Mesenchymal stem cell (in vitro differentiated cells and primary cell): ENCODE results near the gene GRIK4.
A peak's percentile ranks its signal among the peaks of the same experiment; 100 is the strongest.

Source experiments
- DNase-seq: peaks from one replicate; pipeline ENCODE4 v3.0.0-alpha.2; 2013
- H2AFZ ChIP-seq: one replicate; pipeline ENCODE4 v1.6.1; 2013; ENCODE audit warnings: low read depth, mild to moderate bottlenecking, control low read depth, inconsistent platforms, low read length, moderate library complexity
- H2AK5ac ChIP-seq: 2 replicates; pipeline ENCODE4 v1.6.1; 2013; ENCODE audit warnings: low read length, moderate library complexity, mild to moderate bottlenecking, inconsistent platforms; ENCODE audit not compliant: severe bottlenecking
- H2BK120ac ChIP-seq: one replicate; pipeline ENCODE4 v1.6.1; 2013; ENCODE audit warnings: low read depth, mild to moderate bottlenecking, inconsistent platforms, low read length, moderate library complexity
- H2BK12ac ChIP-seq, 2 experiments: one replicate each; pipeline ENCODE4 v1.6.1; 2013; ENCODE audit warnings: inconsistent platforms in 2 of 2, low read length in 2 of 2, mild to moderate bottlenecking in 2 of 2, moderate library complexity in 2 of 2, control low read depth in 1 of 2
- H2BK15ac ChIP-seq: one replicate; pipeline ENCODE4 v1.6.1; 2013; ENCODE audit warnings: mild to moderate bottlenecking, low read depth, inconsistent platforms; ENCODE audit not compliant: poor library complexity, severe bottlenecking
- H2BK5ac ChIP-seq: 2 replicates; pipeline ENCODE4 v1.6.1; 2013; ENCODE audit warnings: low read depth, mild to moderate bottlenecking, low read length, control low read depth, inconsistent platforms; ENCODE audit not compliant: poor library complexity, severe bottlenecking
- H3K14ac ChIP-seq, 2 experiments: one replicate each; pipeline ENCODE4 v1.6.1; 2013; ENCODE audit warnings: inconsistent platforms in 2 of 2, low read length in 2 of 2, control low read depth in 1 of 2, mild to moderate bottlenecking in 1 of 2, moderate library complexity in 1 of 2
- H3K18ac ChIP-seq, 2 experiments: one replicate each; pipeline ENCODE4 v1.6.1; 2013; ENCODE audit warnings: inconsistent platforms in 2 of 2, low read length in 2 of 2, control low read depth in 1 of 2, low read depth in 1 of 2, mild to moderate bottlenecking in 1 of 2
- H3K23ac ChIP-seq, 2 experiments: one replicate each; pipeline ENCODE4 v1.6.1; 2013; ENCODE audit warnings: inconsistent platforms in 2 of 2, low read length in 2 of 2, mild to moderate bottlenecking in 2 of 2, moderate library complexity in 2 of 2, control low read depth in 1 of 2
- H3K27ac ChIP-seq: 2 replicates; pipeline ENCODE4 v1.5.1; 2013; ENCODE audit warnings: mild to moderate bottlenecking, moderate library complexity, low read length, control low read depth, inconsistent platforms; ENCODE audit not compliant: poor library complexity, severe bottlenecking
- H3K27me3 ChIP-seq, 2 experiments: 2 replicates each; pipeline versions ENCODE4 v1.6.1 to v1.7.0; 2013; ENCODE audit warnings: low read length in 2 of 2, mild to moderate bottlenecking in 2 of 2, moderate library complexity in 2 of 2, control low read depth in 1 of 2, inconsistent platforms in 1 of 2; ENCODE audit not compliant: control insufficient read depth in 1 of 2, insufficient read depth in 1 of 2
- H3K36me3 ChIP-seq, 2 experiments: 2 replicates each; pipeline versions ENCODE4 v1.6.1 to v1.7.0; 2013; ENCODE audit warnings: low read length in 2 of 2, control low read depth in 1 of 2, inconsistent platforms in 1 of 2, low read depth in 1 of 2, mild to moderate bottlenecking in 1 of 2; ENCODE audit not compliant: insufficient read depth in 2 of 2, control insufficient read depth in 1 of 2
- H3K4ac ChIP-seq, 2 experiments: one replicate each; pipeline ENCODE4 v1.6.1; 2013; ENCODE audit warnings: inconsistent platforms in 2 of 2, low read length in 2 of 2, mild to moderate bottlenecking in 2 of 2, moderate library complexity in 2 of 2, control low read depth in 1 of 2, low read depth in 1 of 2
- H3K4me1 ChIP-seq: 2 replicates; pipeline ENCODE4 v1.6.1; 2013; ENCODE audit warnings: low read depth, low read length, control low read depth; ENCODE audit not compliant: control insufficient read depth, insufficient read depth
- H3K4me2 ChIP-seq: 2 replicates; pipeline ENCODE4 v1.6.1; 2013; ENCODE audit warnings: low read length, mild to moderate bottlenecking, inconsistent platforms; ENCODE audit not compliant: poor library complexity, severe bottlenecking
- H3K4me3 ChIP-seq, 2 experiments: 2 replicates each; pipeline versions ENCODE4 v1.5.1 to v1.7.0; 2013; ENCODE audit warnings: low read length in 2 of 2, mild to moderate bottlenecking in 2 of 2, control low read depth in 1 of 2, low read depth in 1 of 2; ENCODE audit not compliant: insufficient read depth in 1 of 2
- H3K79me1 ChIP-seq: replicated peaks from 2 replicates; pipeline ENCODE4 v1.6.1; 2013; ENCODE audit warnings: mild to moderate bottlenecking, control low read depth, low read length, inconsistent platforms; ENCODE audit not compliant: poor library complexity, severe bottlenecking
- H3K9ac ChIP-seq: 2 replicates; pipeline ENCODE4 v1.7.0; 2013; ENCODE audit warnings: mild to moderate bottlenecking, low read length, moderate library complexity
- H3K9me3 ChIP-seq: 2 replicates; pipeline ENCODE4 v1.7.0; 2013; ENCODE audit warnings: mild to moderate bottlenecking, low read length; ENCODE audit not compliant: control insufficient read depth
- H4K8ac ChIP-seq: one replicate; pipeline ENCODE4 v1.6.1; 2013; ENCODE audit warnings: inconsistent platforms, mild to moderate bottlenecking, low read length, moderate library complexity
- H4K91ac ChIP-seq: one replicate; pipeline ENCODE4 v1.6.1; 2013; ENCODE audit warnings: mild to moderate bottlenecking, low read length, inconsistent platforms
- WGBS: methylation state at CpG from one replicate; pipeline ENCODE4 v1.1.7; 2013; ENCODE audit warnings: mixed read lengths; 5-methylcytosine and 5-hydroxymethylcytosine counted together

GRIK4 gene

DNA sequence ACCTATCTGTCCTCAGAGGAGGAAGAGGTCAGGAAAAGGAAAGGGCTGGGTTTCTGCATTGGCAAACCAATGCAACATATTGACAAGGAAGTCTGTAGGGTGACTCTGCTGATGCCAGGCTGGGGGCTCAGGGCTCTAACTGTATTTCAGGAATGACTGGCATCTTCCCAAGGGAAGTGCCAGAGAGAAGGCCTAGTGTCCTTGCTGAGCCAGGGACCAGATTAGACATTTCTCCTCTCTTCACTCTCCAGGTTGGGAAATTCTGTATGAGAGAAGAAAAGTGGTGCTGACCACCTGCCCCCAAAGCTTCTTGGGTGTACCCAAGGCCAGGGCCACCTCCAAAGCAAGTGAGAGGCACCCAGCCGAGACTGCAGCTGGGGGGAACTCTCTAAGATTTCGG, 27.2 kb downstream of the GRIK4 start:
- no peak overlapping the region for H2BK15ac ChIP-seq
- no peak overlapping the region for H2BK5ac ChIP-seq
- H3K36me3 ChIP-seq: no peaks in the 10 kb centered on the region
- no peak overlapping the region for H3K4me3 ChIP-seq
- no peak overlapping the region for H2BK12ac ChIP-seq
- H3K4me1 ChIP-seq: peaks cover 7% of the 10 kb centered on the region
- no peaks in the 10 kb centered on the region for H3K79me1 ChIP-seq
- H3K27me3 ChIP-seq: peaks cover 0 to 16% of the 10 kb centered on the region in 2 experiments
- no peak overlapping the region for H4K8ac ChIP-seq
- H2AK5ac ChIP-seq: no peak overlapping the region
- H3K23ac ChIP-seq: no peak overlapping the region
- H3K4me2 ChIP-seq: no peak overlapping the region
- H3K9me3 ChIP-seq: peaks cover 11% of the 10 kb centered on the region
- H4K91ac ChIP-seq: no peak overlapping the region
- DNase-seq: no peak
- H3K9ac ChIP-seq: no peak overlapping the region
- no peak overlapping the region for H3K18ac ChIP-seq
- no peak overlapping the region for H3K27ac ChIP-seq
- H3K14ac ChIP-seq: no peak overlapping the region
- WGBS: 71% methylated on average over 2 of the region's 2 CpGs
- H3K4ac ChIP-seq: no peak overlapping the region
- no peak overlapping the region for H2AFZ ChIP-seq
- no peak overlapping the region for H2BK120ac ChIP-seq

DNA sequence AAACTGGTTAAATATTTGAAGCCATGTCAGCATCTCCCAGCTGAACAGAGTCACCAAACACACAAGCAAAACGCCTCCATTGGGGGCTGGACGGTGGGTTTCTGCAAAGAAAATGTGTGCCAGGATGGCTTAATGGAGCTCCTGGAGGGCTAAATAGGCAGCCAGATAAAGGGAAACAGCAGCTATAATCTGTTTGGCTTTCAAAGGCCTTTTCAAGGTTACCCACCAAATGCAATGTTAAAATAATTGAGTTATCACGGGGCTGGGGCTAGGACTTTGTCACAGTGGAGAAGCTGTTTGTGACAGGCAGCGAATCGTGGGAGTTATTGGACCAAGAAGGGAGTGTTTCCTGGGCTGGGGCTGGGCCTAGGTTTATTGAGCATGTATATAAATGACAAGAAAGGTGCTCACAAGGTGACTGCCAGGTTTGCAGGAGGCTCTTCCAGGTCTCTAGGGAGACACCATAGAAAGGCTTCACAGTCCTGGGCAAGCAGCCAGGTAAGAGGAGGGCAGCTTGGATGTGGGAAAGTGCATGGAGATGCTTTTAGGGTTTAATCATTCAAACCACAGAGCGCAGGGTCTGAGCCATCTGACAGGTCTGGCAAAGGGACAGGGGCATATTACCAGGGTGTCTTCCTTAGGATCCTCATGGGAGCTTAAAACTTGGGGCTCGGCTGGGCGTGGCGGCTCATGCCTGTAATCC, 28.3 kb downstream of the GRIK4 start:
- H3K23ac ChIP-seq: no peak overlapping the region
- no peak overlapping the region for H2AFZ ChIP-seq
- H3K4me2 ChIP-seq: no peak overlapping the region

DNA sequence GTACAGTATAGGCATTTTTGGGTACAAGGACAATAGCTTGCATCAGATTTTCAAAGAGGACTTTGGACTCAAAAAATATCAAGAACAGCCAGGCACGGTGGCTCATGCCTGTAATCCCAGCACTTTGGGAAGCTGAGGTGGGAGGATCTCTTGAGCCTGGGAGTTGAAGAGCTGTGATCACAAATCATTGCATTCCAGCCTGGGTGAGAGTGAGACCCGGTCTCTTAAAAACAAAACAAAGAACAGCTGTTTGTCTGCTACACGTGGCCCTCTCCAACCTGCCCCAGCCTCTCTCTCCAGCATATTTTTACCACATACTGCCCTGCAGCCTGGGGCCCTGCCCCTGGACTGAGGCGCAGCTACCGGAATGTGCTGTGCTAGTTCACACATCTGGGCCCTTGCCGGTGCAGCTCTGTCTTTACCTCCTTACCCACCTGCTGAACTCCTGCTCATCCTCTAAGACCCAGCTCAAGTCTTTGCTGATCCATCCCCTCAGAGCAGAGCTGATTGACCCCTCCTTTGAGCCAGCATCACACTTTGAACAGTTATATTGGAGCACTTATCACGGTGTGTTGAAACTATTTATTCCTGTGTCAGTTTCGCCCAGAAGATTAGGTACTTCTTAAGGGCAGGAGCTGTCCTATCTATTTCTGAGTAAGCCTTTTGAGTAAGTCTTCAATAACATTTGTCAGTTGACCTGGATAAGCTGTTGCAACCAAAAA, 29.4 kb downstream of the GRIK4 start:
- H3K36me3 ChIP-seq: no peaks in the 10 kb centered on the region

More for the DNA sequence above, 28.3 kb downstream of the GRIK4 start:
- Histone ChIP-seq H3K18ac (no peak overlapping the region), H3K4me3 (no peak overlapping the region), H3K4me1 (peaks cover 8% of the 10 kb centered on the region), H3K9ac (no peak overlapping the region), H3K27ac (no peak overlapping the region), H3K9me3 (peaks cover 11% of the 10 kb centered on the region), H4K8ac (no peak overlapping the region), H3K27me3 (peaks cover 0 to 10% of the 10 kb centered on the region in 2 experiments), H2AK5ac (no peak overlapping the region), H2BK120ac (no peak overlapping the region), H3K36me3 (no peaks in the 10 kb centered on the region), H2BK12ac (no peak overlapping the region), H4K91ac (no peak overlapping the region), H3K14ac (no peak overlapping the region), H2BK15ac (no peak overlapping the region), H3K4ac (no peak overlapping the region), H3K79me1 (no peaks in the 10 kb centered on the region), H2BK5ac (no peak overlapping the region)
- no peak for DNase-seq
- 82% methylated on average over 9 of the region's 9 CpGs for WGBS

DNA sequence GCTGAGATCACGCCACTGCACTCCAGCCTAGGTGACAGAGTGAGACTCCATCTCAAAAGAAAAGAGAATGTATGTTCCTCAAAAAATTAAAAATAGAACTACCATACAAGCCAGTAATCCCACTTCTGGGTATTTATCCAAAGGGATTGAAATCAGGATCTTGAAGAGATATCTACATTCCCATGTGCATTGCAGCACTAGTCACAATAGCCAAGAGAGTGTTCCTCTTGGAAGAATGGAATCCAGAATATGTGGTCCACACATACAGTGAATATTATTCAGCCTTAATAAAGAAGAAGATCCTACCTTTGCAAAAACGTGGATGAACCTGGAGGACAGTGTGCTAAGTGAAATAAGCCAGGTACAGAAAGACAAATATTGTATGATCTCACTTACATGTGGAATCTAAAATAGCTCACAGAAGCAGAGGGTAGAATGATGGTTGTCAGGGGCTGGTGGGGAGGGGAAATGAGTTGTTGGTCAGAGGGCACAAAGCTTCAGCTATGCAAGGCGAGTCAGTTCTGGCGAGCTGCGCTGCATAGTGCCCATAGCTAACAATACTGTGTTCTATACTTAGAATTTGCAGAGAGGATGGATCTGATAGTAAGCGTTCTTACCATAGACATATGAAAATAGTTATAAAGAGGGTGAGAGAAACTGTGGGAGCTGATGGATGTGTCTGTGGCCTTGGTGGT, 32.1 kb downstream of the GRIK4 start:
- no peak for DNase-seq
- no peaks in the 10 kb centered on the region for H3K27me3 ChIP-seq
- no peak overlapping the region for H2AFZ ChIP-seq
- no peak overlapping the region for H3K14ac ChIP-seq
- no peak overlapping the region for H4K8ac ChIP-seq
- no peak overlapping the region for H3K4me2 ChIP-seq
- WGBS: 94% methylated on average over 2 of the region's 6 CpGs
- no peaks in the 10 kb centered on the region for H3K79me1 ChIP-seq
- H4K91ac ChIP-seq: no peak overlapping the region
- peaks cover 11% of the 10 kb centered on the region for H3K9me3 ChIP-seq
- no peak overlapping the region for H3K23ac ChIP-seq
- H3K9ac ChIP-seq: no peak overlapping the region
- no peak overlapping the region for H2BK15ac ChIP-seq
- no peak overlapping the region for H3K4me3 ChIP-seq
- no peak overlapping the region for H2BK120ac ChIP-seq
- H2AK5ac ChIP-seq: no peak overlapping the region
- H2BK5ac ChIP-seq: no peak overlapping the region
- H2BK12ac ChIP-seq: no peak overlapping the region
- H3K18ac ChIP-seq: no peak overlapping the region
- H3K27ac ChIP-seq: no peak overlapping the region
- H3K4ac ChIP-seq: no peak overlapping the region
- no peaks in the 10 kb centered on the region for H3K36me3 ChIP-seq
- peaks cover 33% of the 10 kb centered on the region for H3K4me1 ChIP-seq

More for the DNA sequence above, 29.4 kb downstream of the GRIK4 start:
- H3K14ac ChIP-seq: no peak overlapping the region
- H3K4me1 ChIP-seq: peaks cover 11% of the 10 kb centered on the region
- peaks cover 11% of the 10 kb centered on the region for H3K9me3 ChIP-seq
- no peak overlapping the region for H3K4me2 ChIP-seq
- H3K27ac ChIP-seq: no peak overlapping the region
- no peak for DNase-seq
- no peak overlapping the region for H3K9ac ChIP-seq
- H2AK5ac ChIP-seq: no peak overlapping the region
- no peak overlapping the region for H4K91ac ChIP-seq
- H3K4me3 ChIP-seq: no peak overlapping the region
- no peak overlapping the region for H2BK12ac ChIP-seq
- no peak overlapping the region for H2BK15ac ChIP-seq
- H2AFZ ChIP-seq: no peak overlapping the region
- no peaks in the 10 kb centered on the region for H3K79me1 ChIP-seq
- no peak overlapping the region for H2BK5ac ChIP-seq
- H4K8ac ChIP-seq: peak overlapping the region; percentile 36
- no peak overlapping the region for H3K18ac ChIP-seq
- no peak overlapping the region for H3K23ac ChIP-seq
- H3K27me3 ChIP-seq: no peaks in the 10 kb centered on the region
- H3K4ac ChIP-seq: no peak overlapping the region
- WGBS: 40% methylated on average over 8 of the region's 8 CpGs
- H2BK120ac ChIP-seq: no peak overlapping the region
